Measurements from ENCODE around the gene PARVB. TPM values are rescaled to one million over a fixed set of nuclear protein-coding genes. Genes with fewer than 3 reads are reported as not detected.
"Not testable (repeated sequence)": the region's sequence is repeated elsewhere in the genome, so short reads cannot be mapped to it uniquely, and the experiment has no call there.

The PARVB gene
- total and polyA plus RNA-seq, 9 of the 15 experiments (the other 6 are each of a cell fraction or from before 2014, with no cell fraction given): 1.1 to 59.2 (median 29.2) TPM

GRCh38 chr22:44109416-44109815 lies 85.3 kb downstream of the PARVB start (continued):
- TF ChIP-seq ZNF398 (CRISPR knock-in tag; IDR thresholded peaks at IDR 0.05) (no peak), POLR2H (tag; IDR thresholded peaks at IDR 0.05; ENCODE audit: low read depth) (no peak), ZNF146 (CRISPR knock-in tag; IDR thresholded peaks at IDR 0.05; ENCODE audit: unreplicated experiment) (no peak), GABPA (tag; conservative IDR thresholded peaks at IDR 0.05; ENCODE audit: low read depth) (no peak)

GRCh38 chr22:44110656-44111055 lies 86.6 kb downstream of the PARVB start:
- H3K9me3 ChIP-seq (replicated peaks; ENCODE audit: control insufficient read depth, insufficient read depth, low read depth, low read length); H3K9ac ChIP-seq (ENCODE audit: insufficient read depth in 1 of 2, low read depth in 2 of 2, low read length in 2 of 2); intact Hi-C loops (cut with micrococcal nuclease); FAIRE-seq; BruUV-seq (replicated peaks); CTCF ChIA-PET (ENCODE audit: low intra/inter-chr PET ratio); H3K79me2 ChIP-seq (ENCODE audit: control insufficient read depth, insufficient read depth, low read length); H3K27ac ChIP-seq (ENCODE audit: extremely low read depth, low read depth, low read length); POLR2A ChIA-PET; H3K4me1 ChIP-seq (replicated peaks in 1 of 2; ENCODE audit: control insufficient read depth in 2 of 2, insufficient read depth in 2 of 2, low read length in 2 of 2); DNase-seq (ENCODE audit: extremely low read depth in 1 of 4, low spot score in 3 of 4); H3K4me2 ChIP-seq (ENCODE audit: insufficient read depth, low read length); in situ Hi-C loops (cut with MboI); H3K4me3 ChIP-seq; H3K36me3 ChIP-seq (ENCODE audit: control insufficient read depth, insufficient read depth, low read length); H3K9me1 ChIP-seq (ENCODE audit: control insufficient read depth, insufficient read depth, low read length); ATAC-seq; H2AFZ ChIP-seq (ENCODE audit: low read depth, low read length); H4K20me1 ChIP-seq (replicated peaks; ENCODE audit: control insufficient read depth, insufficient read depth, low read length); H3K27me3 ChIP-seq (ENCODE audit: control insufficient read depth in 2 of 2, insufficient read depth in 2 of 2, low read length in 2 of 2): not testable (repeated sequence)
- WGBS (ENCODE audit: insufficient coverage, low coverage, missing lambda C conversion rate): 88% methylated on average over 5 of the region's 6 CpGs
